SK-N-SH treated with all-trans-retinoic acid at 6 μM for 48 hours (cell line): ENCODE measurements around the gene SMYD3.
A peak's percentile ranks its signal among the peaks of the same experiment; 100 is the strongest.

Source experiments
- ATAC-seq: fragments of 200-7000 bp; cut with Tn5 transposase; 3 replicates; pipeline ENCODE4 v1.9.1; 2020; ENCODE audit warnings: mild to moderate bottlenecking, moderate library complexity
- BACH2 ChIP-seq: fragments of 250-450 bp; sonication (Bioruptor Pico); IDR thresholded peaks from 2 replicates; pipeline ENCODE4 v1.9.0; 2021; ENCODE audit warnings: mild to moderate bottlenecking, borderline replicate concordance
- CREB5 ChIP-seq: fragments of 250-450 bp; sonication (Bioruptor Pico); IDR thresholded peaks from 2 replicates; pipeline ENCODE4 v1.5.1; 2020; ENCODE audit warnings: low read depth, mild to moderate bottlenecking, moderate library complexity
- CSDC2 ChIP-seq: fragments of 250-450 bp; sonication (Bioruptor Pico); IDR thresholded peaks from 2 replicates; pipeline ENCODE4 v1.5.0; 2020; ENCODE audit warnings: mild to moderate bottlenecking, moderate library complexity
- ESRRG ChIP-seq: fragments of 250-450 bp; sonication (Bioruptor Pico); IDR thresholded peaks from 2 replicates; pipeline ENCODE4 v1.6.1; 2021; ENCODE audit warnings: mild to moderate bottlenecking
- GLIS3 ChIP-seq: fragments of 250-450 bp; sonication (Bioruptor Pico); IDR thresholded peaks from 2 replicates; pipeline ENCODE4 v1.5.0; 2020; ENCODE audit warnings: mild to moderate bottlenecking, moderate library complexity
- ISL1 ChIP-seq: fragments of 250-450 bp; sonication (Bioruptor Pico); IDR thresholded peaks from 2 replicates; pipeline ENCODE4 v2.1.2; 2022; ENCODE audit warnings: mild to moderate bottlenecking, moderate library complexity
- OSR1 ChIP-seq: fragments of 250-450 bp; sonication (Bioruptor Pico); IDR thresholded peaks from 2 replicates; pipeline ENCODE4 v1.8.0; 2022; ENCODE audit warnings: moderate library complexity, mild to moderate bottlenecking, inconsistent platforms
- PATZ1 ChIP-seq: fragments of 250-450 bp; sonication (Bioruptor Pico); IDR thresholded peaks from 2 replicates; pipeline ENCODE4 v1.8.0; 2020; ENCODE audit warnings: mild to moderate bottlenecking, moderate library complexity, borderline replicate concordance
- POU6F1 ChIP-seq: fragments of 250-450 bp; sonication (Bioruptor Pico); IDR thresholded peaks from 2 replicates; pipeline ENCODE4 v1.8.0; 2021; ENCODE audit warnings: low read depth, mild to moderate bottlenecking, moderate library complexity, borderline replicate concordance
- PPARA ChIP-seq: fragments of 250-450 bp; sonication (Bioruptor Pico); IDR thresholded peaks from 2 replicates; pipeline ENCODE4 v1.5.0; 2020; ENCODE audit warnings: mild to moderate bottlenecking, borderline replicate concordance
- RARB ChIP-seq: fragments of 250-450 bp; sonication (Bioruptor Pico); IDR thresholded peaks from 2 replicates; pipeline ENCODE4 v1.8.0; 2021; ENCODE audit warnings: mild to moderate bottlenecking, moderate library complexity
- SNAI2 ChIP-seq: fragments of 250-450 bp; sonication (Bioruptor Pico); IDR thresholded peaks from 2 replicates; pipeline ENCODE4 v1.5.0; 2020; ENCODE audit warnings: mild to moderate bottlenecking, moderate library complexity
- TCF4 ChIP-seq: fragments of 250-450 bp; sonication (Bioruptor Pico); IDR thresholded peaks from 2 replicates; pipeline ENCODE4 v1.8.0; 2021; ENCODE audit warnings: mild to moderate bottlenecking, moderate library complexity, borderline replicate concordance
- TOX ChIP-seq: fragments of 250-450 bp; sonication (Bioruptor Pico); IDR thresholded peaks from 2 replicates; pipeline ENCODE4 v1.8.0; 2021; ENCODE audit warnings: mild to moderate bottlenecking, moderate library complexity, borderline replicate concordance
- TSHZ2 ChIP-seq: fragments of 250-450 bp; sonication (Bioruptor Pico); IDR thresholded peaks from 2 replicates; pipeline ENCODE4 v1.5.0; 2020; ENCODE audit warnings: mild to moderate bottlenecking, moderate library complexity
- ZC3H10 ChIP-seq: fragments of 250-450 bp; sonication (Bioruptor Pico); IDR thresholded peaks from 2 replicates; pipeline ENCODE4 v1.5.1; 2021; ENCODE audit warnings: mild to moderate bottlenecking, moderate library complexity
- ZFP3 ChIP-seq: fragments of 250-450 bp; sonication (Bioruptor Pico); IDR thresholded peaks from 2 replicates; pipeline ENCODE4 v1.5.0; 2020; ENCODE audit warnings: mild to moderate bottlenecking, moderate library complexity
- ZFP30 ChIP-seq: fragments of 450-650 bp; formaldehyde crosslinking; IDR thresholded peaks from 2 replicates; pipeline ENCODE4 v1.5.0; 2022; ENCODE audit warnings: mild to moderate bottlenecking, moderate library complexity
- ZNF565 ChIP-seq: fragments of 450-650 bp; formaldehyde crosslinking; conservative IDR thresholded peaks from 2 replicates; pipeline ENCODE4 v1.5.0; 2020; ENCODE audit warnings: low read depth, mild to moderate bottlenecking, moderate library complexity
- ZNF70 ChIP-seq: fragments of 450-650 bp; formaldehyde crosslinking; IDR thresholded peaks from 2 replicates; pipeline ENCODE4 v1.5.0; 2020; ENCODE audit warnings: mild to moderate bottlenecking, moderate library complexity
- ZNF8 ChIP-seq: fragments of 450-650 bp; formaldehyde crosslinking; IDR thresholded peaks from 2 replicates; pipeline ENCODE4 v1.5.0; 2020; ENCODE audit warnings: mild to moderate bottlenecking, moderate library complexity
- TF ChIP-seq, protein P1 (sequence below): fragments of 250-450 bp; sonication (Bioruptor Pico); IDR thresholded peaks from 2 replicates; pipeline ENCODE4 v1.5.1; 2021; ENCODE audit warnings: mild to moderate bottlenecking, moderate library complexity

The SMYD3 gene

DNA sequence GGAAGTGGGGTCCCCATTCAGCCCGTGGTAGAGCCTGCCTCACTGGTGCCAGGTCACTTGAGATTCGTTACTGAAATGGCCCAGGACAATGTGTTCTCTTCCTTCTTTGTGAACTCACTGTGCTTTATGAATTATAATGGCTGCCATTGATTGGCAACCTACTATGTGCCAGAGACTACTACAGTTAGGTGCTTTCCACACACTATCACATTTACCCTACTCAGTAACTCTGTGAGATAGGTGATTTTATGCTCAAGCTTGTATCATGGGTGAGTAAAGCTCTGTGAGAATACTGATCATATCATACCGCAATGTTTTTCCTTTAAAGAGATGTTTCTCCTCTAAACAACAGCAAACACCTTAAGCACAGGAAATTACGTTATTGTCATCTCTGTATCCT is 225.9 kb downstream of the SMYD3 start:
- TF ChIP-seq CREB5 (CRISPR knock-in tag) (no peak), CSDC2 (CRISPR knock-in tag) (no peak), ZC3H10 (CRISPR knock-in tag) (no peak), ISL1 (CRISPR knock-in tag) (no peak), ESRRG (CRISPR knock-in tag) (no peak), BACH2 (no peak), PPARA (CRISPR knock-in tag) (no peak), GLIS3 (CRISPR knock-in tag) (no peak), ZNF565 (CRISPR knock-in tag) (no peak), TSHZ2 (no peak), ZFP3 (CRISPR knock-in tag) (no peak), POU6F1 (no peak)
- TF ChIP-seq, all 23 proteins: peak for 0
- no peak; the same call in 2 of the 3 replicates for ATAC-seq

GRCh38 chr1:246280551-246280950 is 226.5 kb downstream of the SMYD3 start:
- TF ChIP-seq RARB (CRISPR knock-in tag) (no peak), POU6F1 (0 out of 2 replicates have a peak, but pooled peaks have one; percentile 30)
- TF ChIP-seq, all 23 proteins: peak for 1
- ATAC-seq, result peak; percentile 95

- TF ChIP-seq BACH2, result no peak
- no peak for TF ChIP-seq GLIS3 (CRISPR knock-in tag)
- TF ChIP-seq ESRRG (CRISPR knock-in tag), result no peak
- no peak for TF ChIP-seq ZFP30
- TF ChIP-seq POU6F1, result no peak
- TF ChIP-seq PPARA (CRISPR knock-in tag), result no peak
- TF ChIP-seq ZNF8, result no peak
- TF ChIP-seq ZC3H10 (CRISPR knock-in tag), result no peak
- TF ChIP-seq RARB (CRISPR knock-in tag), result no peak
- TF ChIP-seq PATZ1 (CRISPR knock-in tag), result no peak
- no peak for TF ChIP-seq OSR1
- no peak for TF ChIP-seq TCF4 (CRISPR knock-in tag)
- no peak for TF ChIP-seq ISL1 (CRISPR knock-in tag)
- TF ChIP-seq, protein P1, sequence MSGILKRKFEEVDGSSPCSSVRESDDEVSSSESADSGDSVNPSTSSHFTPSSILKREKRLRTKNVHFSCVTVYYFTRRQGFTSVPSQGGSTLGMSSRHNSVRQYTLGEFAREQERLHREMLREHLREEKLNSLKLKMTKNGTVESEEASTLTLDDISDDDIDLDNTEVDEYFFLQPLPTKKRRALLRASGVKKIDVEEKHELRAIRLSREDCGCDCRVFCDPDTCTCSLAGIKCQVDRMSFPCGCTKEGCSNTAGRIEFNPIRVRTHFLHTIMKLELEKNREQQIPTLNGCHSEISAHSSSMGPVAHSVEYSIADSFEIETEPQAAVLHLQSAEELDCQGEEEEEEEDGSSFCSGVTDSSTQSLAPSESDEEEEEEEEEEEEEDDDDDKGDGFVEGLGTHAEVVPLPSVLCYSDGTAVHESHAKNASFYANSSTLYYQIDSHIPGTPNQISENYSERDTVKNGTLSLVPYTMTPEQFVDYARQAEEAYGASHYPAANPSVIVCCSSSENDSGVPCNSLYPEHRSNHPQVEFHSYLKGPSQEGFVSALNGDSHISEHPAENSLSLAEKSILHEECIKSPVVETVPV (CRISPR knock-in tag), result no peak
- no peak for TF ChIP-seq SNAI2 (CRISPR knock-in tag)
- TF ChIP-seq ZNF565 (CRISPR knock-in tag), result no peak
- no peak for TF ChIP-seq TOX (CRISPR knock-in tag)
- TF ChIP-seq ZNF70 (CRISPR knock-in tag), result no peak
- no peak for TF ChIP-seq CSDC2 (CRISPR knock-in tag)
- TF ChIP-seq TSHZ2, result no peak
- ATAC-seq, result no peak
Observed at GRCh38 chr1:246279402-246279801, 227.7 kb downstream of the SMYD3 start.
